Measurements from ENCODE around the gene ILK. TPM values are rescaled to one million over a fixed set of nuclear protein-coding genes. Genes with fewer than 3 reads are reported as not detected.

ILK gene
- total and polyA plus RNA-seq, 2 donors (not counting 3 experiments of a cell fraction or from before 2014, with no cell fraction given), result 221 to 296 TPM

DNA sequence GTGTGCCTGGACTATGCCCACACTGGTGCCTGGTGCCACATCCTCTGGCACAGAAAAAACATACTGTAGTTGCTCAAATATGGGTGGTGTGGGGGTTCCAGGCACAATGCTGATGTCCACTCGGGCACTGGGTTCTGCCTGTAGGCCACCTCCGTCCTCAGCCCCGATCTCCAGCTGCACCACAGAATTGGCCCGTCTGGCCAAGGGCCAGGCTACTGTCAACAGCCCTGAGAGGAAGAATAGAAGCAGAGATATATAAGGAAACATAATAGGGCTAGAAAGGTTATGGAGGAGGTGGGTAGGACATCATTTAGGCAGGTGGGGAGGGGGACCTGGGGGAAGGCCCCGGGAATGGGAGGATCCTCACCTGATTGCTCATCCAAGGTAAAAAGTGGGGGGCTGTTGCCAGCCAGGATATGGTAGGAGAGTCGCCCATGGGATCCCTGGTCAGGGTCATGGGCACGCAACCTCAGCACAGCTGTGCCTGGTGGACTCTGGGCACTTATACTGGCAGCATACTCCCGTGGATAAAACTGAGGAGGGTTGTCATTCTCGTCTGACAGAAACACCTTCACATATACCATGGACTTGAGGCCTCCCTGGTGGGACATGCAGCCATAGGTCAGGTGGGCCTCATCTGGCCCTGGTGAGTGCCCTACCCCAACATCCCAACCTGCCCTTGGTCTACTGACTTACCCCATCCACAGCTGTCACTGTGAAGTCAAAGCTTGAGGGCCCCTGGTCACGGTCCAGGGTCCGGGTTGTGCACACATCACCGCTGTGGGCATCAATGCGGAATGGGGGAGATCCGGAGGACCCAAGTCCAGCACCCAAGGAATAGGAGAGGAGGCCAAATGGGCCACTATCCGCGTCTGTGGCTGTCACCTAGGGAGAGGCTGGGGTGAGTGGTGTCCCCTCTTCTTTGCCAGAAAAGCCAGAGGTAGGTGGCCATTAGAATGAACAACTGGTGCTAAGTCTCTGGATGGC is 30.1 kb downstream of the ILK start:
- ChIA-PET POLR2A (no interaction called here), CTCF (interaction anchor here (0.6 to 2.9 kb wide), 11 partner anchors 11 to 103 kb away, joined by 3 to 11 read pairs (median 3); partner anchors contain the start of gene TPP1)

DNA sequence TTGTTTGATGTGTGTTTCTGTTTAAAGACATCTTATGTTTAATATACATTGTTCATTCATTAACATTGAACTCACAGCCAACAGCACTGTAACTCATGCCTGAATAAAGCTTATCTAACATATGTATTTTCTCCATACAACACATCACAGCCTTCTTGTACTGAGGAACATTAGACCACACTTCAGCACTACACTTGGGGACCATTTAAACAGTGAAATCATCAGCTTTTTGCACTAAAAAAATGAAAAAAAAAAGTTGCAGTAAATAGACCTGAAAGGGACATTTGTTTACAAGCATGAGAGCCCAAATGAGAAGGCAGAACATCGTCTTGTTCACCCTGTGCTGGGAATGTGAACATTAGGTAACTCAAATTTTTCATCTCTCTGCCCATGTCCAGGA is 31.0 kb downstream of the ILK start:
- CTCF ChIA-PET, result interaction anchor here (0.6 to 2.9 kb wide), 13 partner anchors 12 to 104 kb away, joined by 3 to 23 read pairs (median 5); partner anchors contain the start of genes MRPL17 and TPP1
- DNase-seq (ENCODE audit: low read depth, low spot score) (no peak), FAIRE-seq (peak; percentile 69)
- Histone ChIP-seq H3K4me2 (ENCODE audit: insufficient read depth, low read length) (peak overlapping the region; percentile 79), H3K9ac (replicated peaks; ENCODE audit: extremely low read depth, insufficient read depth, low read length) (peak overlapping the region; percentile 44), H4K20me1 (replicated peaks; ENCODE audit: control insufficient read depth, extremely low read depth, insufficient read depth, low read length) (no peaks in the 10 kb centered on the region), H3K27ac (ENCODE audit: insufficient read depth, low read depth, low read length) (peak overlapping the region; percentile 91), H3K27me3 (ENCODE audit: control insufficient read depth in 2 of 2, insufficient read depth in 2 of 2, low read length in 2 of 2) (no peaks in the 10 kb centered on the region), H3K79me2 (ENCODE audit: control insufficient read depth, insufficient read depth, low read length) (peaks cover 2% of the 10 kb centered on the region), H3K4me1 (ENCODE audit: control insufficient read depth, extremely low read depth, insufficient read depth, low read length) (peaks cover 47% of the 10 kb centered on the region), H3K4me3 (replicated peaks in 1 of 3; ENCODE audit: insufficient read depth in 1 of 3, low read depth in 1 of 3, low read length in 3 of 3) (no peak overlapping the region), H3K9me3 (replicated peaks; ENCODE audit: control insufficient read depth, insufficient read depth, low read length) (no peaks in the 10 kb centered on the region), H2AFZ (ENCODE audit: low read depth, low read length) (no peak overlapping the region), H3K36me3 (ENCODE audit: control insufficient read depth in 2 of 2, extremely low read depth in 1 of 2, insufficient read depth in 2 of 2, low read length in 2 of 2) (peaks cover 0 to 42% of the 10 kb centered on the region in 2 experiments), H3K9me1 (replicated peaks; ENCODE audit: control insufficient read depth, extremely low read depth, insufficient read depth, low read length) (no peaks in the 10 kb centered on the region)
- no TSS peak for BruUV-seq (replicated peaks)
- POLR2A ChIA-PET, result no interaction called here
- TF ChIP-seq GATA2 (IDR thresholded peaks at IDR 0.05; ENCODE audit: insufficient read depth, insufficient read length, low read depth, low read length), result no peak
- no peak for TF ChIP-seq MYC (IDR thresholded peaks at IDR 0.05; ENCODE audit: low read depth, low read length)
- TF ChIP-seq, protein P1, sequence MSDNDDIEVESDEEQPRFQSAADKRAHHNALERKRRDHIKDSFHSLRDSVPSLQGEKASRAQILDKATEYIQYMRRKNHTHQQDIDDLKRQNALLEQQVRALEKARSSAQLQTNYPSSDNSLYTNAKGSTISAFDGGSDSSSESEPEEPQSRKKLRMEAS (IDR thresholded peaks at IDR 0.05; ENCODE audit: insufficient read depth, insufficient read length), result no peak
- no peak for TF ChIP-seq POLR2A (IDR thresholded peaks at IDR 0.05; ENCODE audit: low read depth, low read length)
- no peak for TF ChIP-seq POLR2AphosphoS5 (IDR thresholded peaks at IDR 0.05; ENCODE audit: insufficient read depth, low read depth, low read length)
- intact Hi-C loops (cut with micrococcal nuclease) (loop anchor here (2.0 kb wide), 1 partner anchor 16 kb away; no protein-coding TSS in a partner anchor), dilution Hi-C loops (cut with MboI; ENCODE audit: extremely low pct_ligation_motif_present, low sequenced_read_pairs) (no loop called here)

More for the DNA sequence above, 30.1 kb downstream of the ILK start:
- Histone ChIP-seq H3K9ac (replicated peaks; ENCODE audit: extremely low read depth, insufficient read depth, low read length) (no peak overlapping the region), H3K4me2 (ENCODE audit: insufficient read depth, low read length) (no peak overlapping the region), H2AFZ (ENCODE audit: low read depth, low read length) (no peak overlapping the region), H3K27ac (ENCODE audit: insufficient read depth, low read depth, low read length) (peak overlapping the region; percentile 9), H3K9me3 (replicated peaks; ENCODE audit: control insufficient read depth, insufficient read depth, low read length) (no peaks in the 10 kb centered on the region), H3K27me3 (ENCODE audit: control insufficient read depth in 2 of 2, insufficient read depth in 2 of 2, low read length in 2 of 2) (no peaks in the 10 kb centered on the region), H3K4me3 (replicated peaks in 1 of 3; ENCODE audit: insufficient read depth in 1 of 3, low read depth in 1 of 3, low read length in 3 of 3) (no peak overlapping the region), H3K79me2 (ENCODE audit: control insufficient read depth, insufficient read depth, low read length) (peaks cover 2% of the 10 kb centered on the region), H4K20me1 (replicated peaks; ENCODE audit: control insufficient read depth, extremely low read depth, insufficient read depth, low read length) (no peaks in the 10 kb centered on the region), H3K4me1 (ENCODE audit: control insufficient read depth, extremely low read depth, insufficient read depth, low read length) (peaks cover 47% of the 10 kb centered on the region), H3K9me1 (replicated peaks; ENCODE audit: control insufficient read depth, extremely low read depth, insufficient read depth, low read length) (no peaks in the 10 kb centered on the region), H3K36me3 (ENCODE audit: control insufficient read depth in 2 of 2, extremely low read depth in 1 of 2, insufficient read depth in 2 of 2, low read length in 2 of 2) (peaks cover under 1 to 46% of the 10 kb centered on the region in 2 experiments)
- no peak for DNase-seq (ENCODE audit: low read depth, low spot score)
- intact Hi-C loops (cut with micrococcal nuclease), result loop anchor here (2.0 kb wide), 1 partner anchor 17 kb away; no protein-coding TSS in a partner anchor
- FAIRE-seq, result peak; percentile 48
- TSS peak; percentile 21 for BruUV-seq (replicated peaks)
- dilution Hi-C loops (cut with MboI; ENCODE audit: extremely low pct_ligation_motif_present, low sequenced_read_pairs), result no loop called here
- TF ChIP-seq GATA2 (IDR thresholded peaks at IDR 0.05; ENCODE audit: insufficient read depth, insufficient read length, low read depth, low read length) (no peak), JUN (IDR thresholded peaks at IDR 0.05; ENCODE audit: borderline replicate concordance, insufficient read depth, insufficient read length, low read depth) (no peak)
- TF ChIP-seq, protein P1 (IDR thresholded peaks at IDR 0.05; ENCODE audit: insufficient read depth, insufficient read length), result no peak

Measured in endothelial cell of umbilical vein (primary cell).